Activated naive CD4-positive, alpha-beta T cell treated with anti-CD3 and anti-CD28 coated beads, Interleukin-2, amount 50 U/mL, for 72 hours (primary cell): ENCODE data around the gene ELF3. TPM values are rescaled to one million over a fixed set of nuclear protein-coding genes. Genes with fewer than 3 reads are reported as not detected.

Source experiments
- ATAC-seq, 2 donors: fragments of 150-1000 bp; cut with Tn5 transposase; 2 replicates each; pipeline ENCODE4 v1.10.0; 2021; ENCODE audit warnings: mild to moderate bottlenecking in 2 of 2, moderate library complexity in 2 of 2
- DNase-seq, 2 donors: peaks; one replicate each; pipeline ENCODE4 v3.0.0; 2021 to 2022; ENCODE audit warnings: low spot score in 2 of 2
- H3K27ac Mint-ChIP-seq, 2 donors: one replicate each; pipeline ENCODE4 v1.8.0; 2022; ENCODE audit warnings: mild to moderate bottlenecking in 2 of 2, mixed read lengths in 2 of 2
- H3K36me3 Mint-ChIP-seq, 2 donors: one replicate each; pipeline ENCODE4 v1.8.0; 2022; ENCODE audit warnings: mixed read lengths in 2 of 2
- H3K9me3 Mint-ChIP-seq, 2 donors: one replicate each; pipeline ENCODE4 v1.8.0; 2022; ENCODE audit warnings: mixed read lengths in 2 of 2
- total RNA-seq, 2 donors: library from RNA; stranded (reverse); gene quantifications; one replicate each; pipeline ENCODE4 v1.2.3, GENCODE V29; 2022

ELF3 gene
- total RNA-seq, 2 donors from 2014 or later = 0.18 to 0.37 TPM

- H3K36me3 Mint-ChIP-seq = peaks cover 11 to 12% of the 10 kb centered on the region in 2 donors
- H3K27ac Mint-ChIP-seq = no peak overlapping the region
- DNase-seq (peak in 1 of 2 donors; percentile 24), ATAC-seq (peak; percentile 82 to 89)
- H3K9me3 Mint-ChIP-seq = no peaks in the 10 kb centered on the region
Observed at GRCh38 chr1:201999625-202000238, 10.7 kb upstream of the ELF3 start.

GRCh38 chr1:202002507-202002906 is 7.9 kb upstream of the ELF3 start:
- no peak for ATAC-seq
- no peak overlapping the region for H3K27ac Mint-ChIP-seq
- H3K9me3 Mint-ChIP-seq = no peaks in the 10 kb centered on the region
- H3K36me3 Mint-ChIP-seq = peaks cover 11 to 12% of the 10 kb centered on the region in 2 donors
- DNase-seq = no peak

GRCh38 chr1:202004711-202005110 is 5.7 kb upstream of the ELF3 start:
- no peak for ATAC-seq
- H3K9me3 Mint-ChIP-seq = no peaks in the 10 kb centered on the region
- no peak for DNase-seq
- H3K27ac Mint-ChIP-seq = peak overlapping the region in 1 of 2 donors; percentile 9
- H3K36me3 Mint-ChIP-seq = peaks cover 10 to 12% of the 10 kb centered on the region in 2 donors

DNA sequence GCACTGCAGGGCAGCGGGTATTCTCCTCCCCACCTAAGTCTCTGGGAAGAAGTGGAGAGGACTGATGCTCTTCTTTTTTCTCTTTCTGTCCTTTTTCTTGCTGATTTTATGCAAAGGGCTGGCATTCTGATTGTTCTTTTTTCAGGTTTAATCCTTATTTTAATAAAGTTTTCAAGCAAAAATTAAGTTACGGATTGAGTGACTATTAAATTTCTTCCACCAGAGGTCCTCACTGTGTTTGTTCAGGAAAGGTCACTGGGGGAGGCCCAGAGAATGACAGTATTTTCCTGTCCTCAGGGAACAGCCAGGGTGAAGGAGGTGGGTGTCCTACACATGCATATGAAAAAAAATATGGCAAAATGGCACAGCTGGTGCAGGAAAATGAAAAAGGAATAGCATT is 4.4 kb upstream of the ELF3 start:
- no peak for DNase-seq
- no peak for ATAC-seq
- H3K9me3 Mint-ChIP-seq = no peaks in the 10 kb centered on the region
- no peak overlapping the region for H3K27ac Mint-ChIP-seq
- H3K36me3 Mint-ChIP-seq = peaks cover 5% of the 10 kb centered on the region in 2 donors

DNA sequence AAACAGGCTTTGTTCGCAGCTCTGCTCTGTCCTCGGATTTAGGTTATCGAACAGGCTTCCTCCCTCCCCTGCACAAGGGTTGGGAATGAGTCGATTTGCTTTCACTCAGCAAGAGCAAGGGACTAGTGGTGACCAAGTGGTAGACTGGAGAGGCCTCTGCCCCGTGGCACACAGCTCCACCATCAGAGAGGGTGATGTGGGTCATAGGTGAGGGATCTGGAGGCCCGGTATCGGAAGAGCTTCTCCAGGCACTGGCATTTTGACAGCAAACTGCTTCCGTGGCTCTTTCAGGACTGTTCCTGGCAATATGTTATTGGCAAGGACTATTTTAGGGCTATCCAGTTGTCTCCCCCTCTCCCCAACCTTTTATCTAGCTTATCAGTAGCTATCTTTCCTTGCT is 3.1 kb upstream of the ELF3 start:
- peaks cover 5% of the 10 kb centered on the region in 2 donors for H3K36me3 Mint-ChIP-seq
- H3K27ac Mint-ChIP-seq = peak overlapping the region in 1 of 2 donors; percentile 77
- no peaks in the 10 kb centered on the region for H3K9me3 Mint-ChIP-seq
- no peak for DNase-seq
- ATAC-seq = no peak

GRCh38 chr1:202007805-202008489 is 2.4 kb upstream of the ELF3 start:
- Mint-ChIP-seq H3K27ac (no peak overlapping the region), H3K36me3 (peaks cover 0 to 5% of the 10 kb centered on the region in 2 donors), H3K9me3 (no peaks in the 10 kb centered on the region)
- no peak for DNase-seq
- ATAC-seq = no peak

DNA sequence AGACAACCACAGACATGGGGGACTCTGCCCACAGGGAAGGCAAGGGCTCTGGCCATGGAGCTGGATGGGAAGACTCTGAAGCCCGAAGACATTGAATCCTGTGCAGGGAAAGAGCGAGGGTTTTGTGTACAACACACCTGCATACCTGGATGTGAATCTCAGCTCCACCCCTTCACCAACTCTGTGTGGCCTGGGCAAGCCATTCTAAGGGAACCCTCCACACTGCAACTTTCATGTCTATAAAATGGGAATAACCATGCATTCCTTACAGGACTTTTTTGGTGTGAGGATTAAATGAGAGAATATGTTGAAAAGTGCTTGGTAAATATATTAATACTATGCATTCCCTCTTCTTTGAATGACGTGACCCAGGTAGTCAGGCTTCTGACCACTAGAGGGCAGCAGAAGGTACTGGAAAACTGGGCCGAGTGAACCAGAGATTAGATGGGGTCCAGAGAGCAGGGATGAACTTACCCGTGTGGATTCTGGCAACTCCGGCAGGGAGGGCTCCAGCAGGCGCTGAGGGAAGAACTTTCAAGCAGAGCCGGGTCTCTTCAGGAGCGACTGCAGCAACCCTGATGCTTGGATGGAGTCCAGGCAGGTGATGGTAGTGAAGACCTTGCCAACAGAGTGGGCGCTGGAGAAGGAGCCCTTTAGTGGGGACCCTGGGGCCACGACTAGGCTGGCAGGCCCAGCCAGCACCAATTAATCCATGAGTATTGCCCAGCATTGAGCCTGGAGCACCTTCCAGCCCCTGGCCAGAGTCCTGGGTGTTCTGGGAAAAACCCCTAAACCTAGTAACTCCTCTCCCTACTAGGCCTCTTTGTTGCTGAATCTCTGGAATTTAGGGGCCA is 834 bp upstream of the ELF3 start:
- peak; percentile 73 for ATAC-seq
- Mint-ChIP-seq H3K9me3 (no peaks in the 10 kb centered on the region), H3K27ac (no peak overlapping the region), H3K36me3 (peaks cover 0 to 2% of the 10 kb centered on the region in 2 donors)
- peak in 1 of 2 donors; percentile 72 for DNase-seq

DNA sequence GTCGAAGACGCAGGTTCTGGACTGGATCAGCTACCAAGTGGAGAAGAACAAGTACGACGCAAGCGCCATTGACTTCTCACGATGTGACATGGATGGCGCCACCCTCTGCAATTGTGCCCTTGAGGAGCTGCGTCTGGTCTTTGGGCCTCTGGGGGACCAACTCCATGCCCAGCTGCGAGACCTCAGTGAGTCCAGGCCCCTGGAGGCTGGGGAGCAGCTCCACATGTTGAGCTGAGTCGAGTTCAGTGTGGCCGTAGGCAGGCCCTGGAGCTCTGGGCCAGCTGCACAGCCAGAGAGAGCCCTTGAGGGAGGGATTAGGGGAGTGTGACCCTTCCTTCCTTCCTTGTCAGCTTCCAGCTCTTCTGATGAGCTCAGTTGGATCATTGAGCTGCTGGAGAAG is 1.6 kb downstream of the ELF3 start:
- no peak overlapping the region for H3K27ac Mint-ChIP-seq
- no peak for ATAC-seq
- no peaks in the 10 kb centered on the region for H3K36me3 Mint-ChIP-seq
- no peak for DNase-seq
- no peaks in the 10 kb centered on the region for H3K9me3 Mint-ChIP-seq

DNA sequence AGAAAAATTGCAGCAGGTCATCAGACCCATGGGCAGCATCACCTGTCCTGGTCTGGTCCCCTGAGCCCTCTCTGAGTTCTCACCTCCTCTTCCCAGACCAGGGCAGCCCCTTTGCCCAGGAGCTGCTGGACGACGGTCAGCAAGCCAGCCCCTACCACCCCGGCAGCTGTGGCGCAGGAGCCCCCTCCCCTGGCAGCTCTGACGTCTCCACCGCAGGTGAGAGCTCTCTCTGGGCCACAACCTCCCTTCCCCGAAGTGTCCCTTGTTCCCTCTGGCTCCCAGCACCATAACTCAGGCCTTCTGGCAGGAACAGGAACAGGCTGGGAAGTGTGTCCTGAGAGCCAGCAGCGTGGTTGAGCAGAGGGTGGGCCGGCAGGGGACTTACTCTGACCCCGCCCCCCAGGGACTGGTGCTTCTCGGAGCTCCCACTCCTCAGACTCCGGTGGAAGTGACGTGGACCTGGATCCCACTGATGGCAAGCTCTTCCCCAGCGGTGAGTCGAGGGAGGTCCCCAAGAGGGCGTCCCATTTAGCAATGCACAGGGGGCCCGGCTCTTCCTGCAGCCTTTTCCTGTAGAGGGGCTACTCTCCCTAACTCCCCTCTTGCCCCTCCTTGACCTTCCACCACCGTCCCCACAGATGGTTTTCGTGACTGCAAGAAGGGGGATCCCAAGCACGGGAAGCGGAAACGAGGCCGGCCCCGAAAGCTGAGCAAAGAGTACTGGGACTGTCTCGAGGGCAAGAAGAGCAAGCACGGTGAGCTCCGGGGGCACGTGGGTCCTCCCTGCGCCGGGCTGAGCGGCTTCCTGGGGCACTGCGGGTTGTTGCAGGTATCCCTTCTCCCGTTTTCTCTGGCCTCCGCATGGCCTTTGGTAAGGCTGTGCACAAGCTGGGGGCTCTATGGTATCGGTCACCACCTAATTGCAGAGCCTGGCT is 2.4 kb downstream of the ELF3 start:
- DNase-seq (no peak), ATAC-seq (no peak)
- Mint-ChIP-seq H3K27ac (no peak overlapping the region), H3K36me3 (no peaks in the 10 kb centered on the region), H3K9me3 (no peaks in the 10 kb centered on the region)

GRCh38 chr1:202013603-202014002 is 3.2 kb downstream of the ELF3 start:
- DNase-seq = no peak
- Mint-ChIP-seq H3K9me3 (no peaks in the 10 kb centered on the region), H3K36me3 (no peaks in the 10 kb centered on the region), H3K27ac (peak overlapping the region in 1 of 2 donors; percentile 44)
- ATAC-seq = no peak

DNA sequence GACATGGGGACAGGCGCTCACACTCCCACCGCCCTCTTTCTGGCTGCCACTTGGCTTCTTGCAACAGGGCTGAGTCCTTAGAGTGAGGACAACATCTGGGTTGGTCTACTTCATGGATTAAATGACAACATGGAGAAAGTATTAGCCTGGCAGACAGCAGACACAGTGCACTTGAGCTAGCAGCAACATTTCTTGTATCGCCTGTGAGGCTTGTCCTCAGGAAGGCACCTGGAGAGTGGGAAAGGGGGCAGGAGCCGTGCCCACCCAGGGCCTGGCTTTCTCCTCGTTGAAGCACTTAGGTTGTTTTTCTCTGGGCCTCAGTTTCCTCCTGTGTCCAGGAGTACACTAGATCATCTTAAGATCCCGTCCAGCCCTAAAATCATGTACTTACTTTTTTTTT is 3.7 kb downstream of the ELF3 start:
- no peak for ATAC-seq
- DNase-seq = no peak
- no peaks in the 10 kb centered on the region for H3K9me3 Mint-ChIP-seq

DNA sequence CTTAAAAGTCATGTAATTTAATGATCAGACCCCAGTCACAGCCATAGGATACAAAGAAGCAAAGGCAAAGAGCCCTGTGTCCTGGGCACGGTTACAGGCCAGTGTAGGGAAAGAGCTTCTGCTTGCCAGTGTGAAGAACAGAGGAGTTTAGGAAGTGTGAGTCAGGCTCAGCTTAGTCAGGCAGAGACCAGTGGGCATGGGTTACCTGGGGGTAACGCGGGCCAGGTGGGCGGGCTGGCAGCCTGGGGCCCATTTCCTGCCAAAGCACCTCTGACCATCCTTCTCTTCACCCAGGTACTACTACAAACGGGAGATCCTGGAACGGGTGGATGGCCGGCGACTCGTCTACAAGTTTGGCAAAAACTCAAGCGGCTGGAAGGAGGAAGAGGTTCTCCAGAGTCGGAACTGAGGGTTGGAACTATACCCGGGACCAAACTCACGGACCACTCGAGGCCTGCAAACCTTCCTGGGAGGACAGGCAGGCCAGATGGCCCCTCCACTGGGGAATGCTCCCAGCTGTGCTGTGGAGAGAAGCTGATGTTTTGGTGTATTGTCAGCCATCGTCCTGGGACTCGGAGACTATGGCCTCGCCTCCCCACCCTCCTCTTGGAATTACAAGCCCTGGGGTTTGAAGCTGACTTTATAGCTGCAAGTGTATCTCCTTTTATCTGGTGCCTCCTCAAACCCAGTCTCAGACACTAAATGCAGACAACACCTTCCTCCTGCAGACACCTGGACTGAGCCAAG is 4.7 kb downstream of the ELF3 start:
- ATAC-seq (no peak), DNase-seq (no peak)
- Mint-ChIP-seq H3K9me3 (no peaks in the 10 kb centered on the region), H3K36me3 (no peaks in the 10 kb centered on the region), H3K27ac (no peak overlapping the region)

More for the DNA sequence above, 3.7 kb downstream of the ELF3 start:
- H3K36me3 Mint-ChIP-seq = no peaks in the 10 kb centered on the region
- no peak overlapping the region for H3K27ac Mint-ChIP-seq

- H3K9me3 Mint-ChIP-seq = no peaks in the 10 kb centered on the region
- H3K27ac Mint-ChIP-seq = no peak overlapping the region
- ATAC-seq = no peak
- no peaks in the 10 kb centered on the region for H3K36me3 Mint-ChIP-seq
- DNase-seq = no peak
Observed at GRCh38 chr1:202015662-202015937, 5.2 kb downstream of the ELF3 start.

DNA sequence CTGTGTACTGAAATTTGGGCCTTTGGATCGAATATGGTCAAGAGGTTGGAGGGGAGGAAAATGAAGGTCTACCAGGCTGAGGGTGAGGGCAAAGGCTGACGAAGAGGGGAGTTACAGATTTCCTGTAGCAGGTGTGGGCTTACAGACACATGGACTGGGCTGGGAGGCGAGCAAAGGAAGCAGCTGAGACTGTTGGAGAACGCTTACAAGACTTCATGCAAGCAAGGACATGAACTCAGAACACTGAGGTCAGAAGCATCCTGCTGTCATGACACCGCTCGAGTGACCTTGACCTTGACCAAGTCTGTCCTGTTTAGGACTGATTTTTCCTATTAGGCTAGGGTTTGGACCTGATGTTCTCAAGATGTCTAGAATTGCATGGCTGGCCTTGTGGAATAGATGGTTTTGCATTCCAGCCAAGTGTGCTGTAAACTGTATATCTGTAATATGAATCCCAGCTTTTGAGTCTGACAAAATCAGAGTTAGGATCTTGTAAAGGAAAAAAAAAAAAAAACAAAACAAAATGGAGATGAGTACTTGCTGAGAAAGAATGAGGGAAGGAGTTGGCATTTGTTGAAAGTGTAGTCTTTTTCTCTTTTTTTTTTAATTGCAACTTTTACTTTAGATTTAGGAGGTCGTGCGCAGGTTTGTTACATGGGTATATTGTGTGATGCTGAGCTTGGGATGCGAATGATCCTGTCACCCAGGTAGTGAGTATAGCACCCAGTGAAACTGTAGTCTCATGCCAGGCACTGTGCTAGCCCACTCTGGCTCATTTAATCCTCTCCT is 5.8 kb downstream of the ELF3 start:
- ATAC-seq = no peak
- H3K27ac Mint-ChIP-seq = no peak overlapping the region
- no peaks in the 10 kb centered on the region for H3K36me3 Mint-ChIP-seq
- H3K9me3 Mint-ChIP-seq = no peaks in the 10 kb centered on the region
- DNase-seq = no peak
